ENCODE results near the gene LY6G6C. TPM values are rescaled to one million over a fixed set of nuclear protein-coding genes. Genes with fewer than 3 reads are reported as not detected.

The LY6G6C gene
- total and polyA plus RNA-seq, 11 donors, result 0.27 TPM; not detected in 10

- TF ChIP-seq POLR2A (IDR thresholded peaks at IDR 0.05) (no peak), CTCF (IDR thresholded peaks at IDR 0.05) (no peak)
- Histone ChIP-seq H3K9me3 (no peaks in the 10 kb centered on the region), H3K4me3 (peak overlapping the region in 1 of 12 donors; percentile 11), H3K27me3 (no peaks in the 10 kb centered on the region), H3K4me1 (peaks cover 0 to 37% (median 15%) of the 10 kb centered on the region in 12 donors), H3K27ac (peak overlapping the region in 2 of 12 donors; percentile 49 to 50), H3K36me3 (peaks cover 0 to 32% (median 22%) of the 10 kb centered on the region in 9 donors)
- peak in 4 of 5 donors; percentile 25 to 64 (median 50) for DNase-seq
- intact Hi-C loops (cut with DNase I), result no loop called here
- 80 to 85% (median 81%) methylated on average over 25 of the region's 25 CpGs for WGBS, 4 donors
- peak in 1 of 4 donors; percentile 23 for ATAC-seq
Measured at GRCh38 chr6:31723980-31724691, 2.6 kb upstream of the LY6G6C start.

- TF ChIP-seq CTCF (IDR thresholded peaks at IDR 0.05) (no peak), POLR2A (IDR thresholded peaks at IDR 0.05) (no peak)
- no peak for ATAC-seq
- intact Hi-C loops (cut with DNase I), result no loop called here
Measured at GRCh38 chr6:31723245-31723979, 1.9 kb upstream of the LY6G6C start, which contains the start of gene MPIG6B. TSS of gene MPIG6B (plus strand) at chr6:31723373. CDS start at chr6:31723384, 11 bp downstream.

GRCh38 chr6:31722173-31722572 lies 627 bp upstream of the LY6G6C start:
- intact Hi-C loops (cut with DNase I), result no loop called here
- WGBS, 4 donors, result 91 to 100% (median 97%) methylated on average over 3 of the region's 3 CpGs
- TF ChIP-seq POLR2A (IDR thresholded peaks at IDR 0.05) (no peak), CTCF (IDR thresholded peaks at IDR 0.05) (no peak)
- Histone ChIP-seq H3K4me3 (no peak overlapping the region), H3K27me3 (no peaks in the 10 kb centered on the region), H3K9me3 (no peaks in the 10 kb centered on the region), H3K27ac (no peak overlapping the region), H3K36me3 (peaks cover 0 to 18% (median 13%) of the 10 kb centered on the region in 9 donors), H3K4me1 (peaks cover 0 to 17% (median 1%) of the 10 kb centered on the region in 12 donors)
- DNase-seq (peak in 1 of 5 donors; percentile 13), ATAC-seq (no peak)

More at GRCh38 chr6:31723245-31723979, 1.9 kb upstream of the LY6G6C start, which contains the start of gene MPIG6B:
- 62 to 76% (median 67%) methylated on average over 44 to 46 of the region's 46 CpGs for WGBS, 4 donors
- Histone ChIP-seq H3K9me3 (no peaks in the 10 kb centered on the region), H3K27me3 (no peaks in the 10 kb centered on the region), H3K4me1 (peaks cover 0 to 29% (median 9%) of the 10 kb centered on the region in 12 donors), H3K4me3 (peak within 1 kb of the TSS in 1 of 12 donors; percentile 11), H3K27ac (peak within 1 kb of the TSS in 2 of 12 donors; percentile 21 to 50), H3K36me3 (peaks cover 0 to 30% (median 22%) of the 10 kb centered on the region in 9 donors)
- no peak for DNase-seq

- no peak for ATAC-seq
- Histone ChIP-seq H3K36me3 (no peaks in the 10 kb centered on the region), H3K9me3 (no peaks in the 10 kb centered on the region), H3K27ac (no peak overlapping the region), H3K4me1 (no peaks in the 10 kb centered on the region), H3K27me3 (no peaks in the 10 kb centered on the region), H3K4me3 (no peak overlapping the region)
- intact Hi-C loops (cut with DNase I), result no loop called here
- no peak for DNase-seq
- no peak for TF ChIP-seq CTCF (IDR thresholded peaks at IDR 0.05)
- TF ChIP-seq POLR2A (IDR thresholded peaks at IDR 0.05), result no peak
- WGBS, 4 donors, result 85 to 89% (median 88%) methylated on average over 5 of the region's 5 CpGs
Measured at GRCh38 chr6:31720196-31720770, 1.3 kb downstream of the LY6G6C start.
